Neural cell (in vitro differentiated cells): ENCODE measurements around the gene SHROOM2. TPM values are rescaled to one million over a fixed set of nuclear protein-coding genes. Genes with fewer than 3 reads are reported as not detected.

Experiments used
- H2AFZ ChIP-seq: fragments of 200-600, 300-800 bp; sonication (generic), shearing (Covaris generic); 2 replicates; pipeline ENCODE4 v1.6.0; 2014; ENCODE audit warnings: low read depth, mild to moderate bottlenecking, antibody characterized with exemption, low read length, moderate library complexity
- H3F3A ChIP-seq: fragments of 200-600 bp; shearing (Covaris generic); 2 replicates; pipeline ENCODE4 v1.6.1; 2016; ENCODE audit warnings: mild to moderate bottlenecking, moderate library complexity, mixed read lengths, antibody characterized with exemption, low read length; ENCODE audit not compliant: insufficient read depth, poor library complexity, severe bottlenecking
- H3K27ac ChIP-seq: fragments of 200-600, 300-800 bp; sonication (generic), shearing (Covaris generic); 2 replicates; pipeline ENCODE4 v1.5.1; 2014; ENCODE audit warnings: mild to moderate bottlenecking, low read length, moderate library complexity
- H3K27me3 ChIP-seq: fragments of 300-800, 200-600 bp; sonication (generic), shearing (Covaris generic); 2 replicates; pipeline ENCODE4 v1.6.0; 2014; ENCODE audit warnings: mild to moderate bottlenecking, low read depth, low read length, moderate library complexity; ENCODE audit not compliant: insufficient read depth
- H3K36me3 ChIP-seq: fragments of 300-800, 200-600 bp; sonication (generic), shearing (Covaris generic); 2 replicates; pipeline ENCODE4 v1.5.1; 2014; ENCODE audit warnings: mild to moderate bottlenecking, antibody characterized with exemption, low read length, moderate library complexity; ENCODE audit not compliant: insufficient read depth
- H3K4me2 ChIP-seq: fragments of 300-800, 200-600 bp; sonication (generic), shearing (Covaris generic); 2 replicates; pipeline ENCODE4 v1.6.0; 2014; ENCODE audit warnings: mild to moderate bottlenecking, low read length
- H3K4me3 ChIP-seq: fragments of 300-800, 200-600 bp; sonication (generic), shearing (Covaris generic); 2 replicates; pipeline ENCODE4 v1.5.1; 2014; ENCODE audit warnings: mild to moderate bottlenecking, low read length, moderate library complexity
- H3K79me2 ChIP-seq: fragments of 200-600 bp; shearing (Covaris generic); replicated peaks from 2 replicates; pipeline ENCODE4 v1.6.0; 2014; ENCODE audit warnings: mild to moderate bottlenecking, low read length, moderate library complexity; ENCODE audit not compliant: insufficient read depth
- H3K9ac ChIP-seq: fragments of 300-800, 200-600 bp; sonication (generic), shearing (Covaris generic); 2 replicates; pipeline ENCODE4 v1.6.1; 2016; ENCODE audit warnings: mild to moderate bottlenecking, low read length, mixed read lengths
- H3K9me2 ChIP-seq: fragments of 200-600 bp; shearing (Covaris generic); 2 replicates; pipeline ENCODE4 v1.6.1; 2016; ENCODE audit warnings: mild to moderate bottlenecking, low read length, mixed read lengths; ENCODE audit not compliant: insufficient read depth
- H3K9me3 ChIP-seq: fragments of 200-600, 300-800 bp; sonication (generic), shearing (Covaris generic); 2 replicates; pipeline ENCODE4 v1.6.1; 2016; ENCODE audit warnings: mild to moderate bottlenecking, mixed run types, low read length, moderate library complexity, mixed read lengths
- H4K20me1 ChIP-seq: fragments of 200-600 bp; shearing (Covaris generic); 2 replicates; pipeline ENCODE4 v1.6.1; 2016; ENCODE audit warnings: mild to moderate bottlenecking, mixed run types; ENCODE audit not compliant: insufficient read depth
- CTCF ChIP-seq: fragments of 450-650 bp; IDR thresholded peaks from 2 replicates; pipeline ENCODE4 v1.5.1; 2014; ENCODE audit warnings: antibody characterized with exemption, mild to moderate bottlenecking, moderate library complexity; ENCODE audit not compliant: poor library complexity, severe bottlenecking
- EP300 ChIP-seq: fragments of 450-650 bp; conservative IDR thresholded peaks from 2 replicates; pipeline ENCODE4 v1.6.1; 2014; ENCODE audit warnings: antibody characterized with exemption, mild to moderate bottlenecking, moderate library complexity; ENCODE audit not compliant: poor library complexity, severe bottlenecking
- EZH2 ChIP-seq: fragments of 200-600, 300-800 bp; shearing (Covaris generic), sonication (generic); IDR thresholded peaks from 2 replicates; pipeline ENCODE4 v1.6.1; 2014; ENCODE audit warnings: antibody characterized with exemption, low read length, borderline replicate concordance, mild to moderate bottlenecking; ENCODE audit not compliant: insufficient read depth, poor library complexity, severe bottlenecking
- MXI1 ChIP-seq: fragments of 450-650 bp; conservative IDR thresholded peaks from 2 replicates; pipeline ENCODE4 v1.6.1; 2014; ENCODE audit warnings: antibody characterized with exemption, mild to moderate bottlenecking; ENCODE audit not compliant: poor library complexity, severe bottlenecking
- POLR2AphosphoS5 ChIP-seq: IDR thresholded peaks from 2 replicates; pipeline ENCODE4 v1.6.1; 2012
- RAD21 ChIP-seq: fragments of 450-650 bp; conservative IDR thresholded peaks from 2 replicates; pipeline ENCODE4 v1.6.1; 2014; ENCODE audit warnings: antibody characterized with exemption, mild to moderate bottlenecking, moderate library complexity
- REST ChIP-seq: IDR thresholded peaks from 2 replicates; pipeline ENCODE4 v1.6.1; 2012; ENCODE audit warnings: borderline replicate concordance
- SMC3 ChIP-seq: fragments of 450-650 bp; conservative IDR thresholded peaks from 2 replicates; pipeline ENCODE4 v1.6.1; 2014; ENCODE audit warnings: antibody characterized with exemption, mild to moderate bottlenecking, moderate library complexity; ENCODE audit not compliant: poor library complexity
- TAF1 ChIP-seq: IDR thresholded peaks from 2 replicates; pipeline ENCODE4 v1.6.1; 2012; ENCODE audit warnings: low read depth
- polyA plus RNA-seq: library from polyadenylated mRNA; depleted of rRNA; stranded (reverse); fragments of >200 nt; gene quantifications from 2 replicates; pipeline ENCODE4 v1.2.3, GENCODE V29; 2014

Gene SHROOM2
- polyA plus RNA-seq, 1 donor from 2014 or later: 9.2 TPM

GRCh38 chrX:9980401-9980800, 194.2 kb downstream of the SHROOM2 start:
- no peak overlapping the region for H3K9ac ChIP-seq
- no peak for TF ChIP-seq REST
- no peak for TF ChIP-seq TAF1
- no peak for TF ChIP-seq CTCF
- no peak for TF ChIP-seq EZH2
- TF ChIP-seq SMC3: no peak
- TF ChIP-seq EP300: no peak
- TF ChIP-seq RAD21: no peak
- TF ChIP-seq MXI1: no peak
- TF ChIP-seq POLR2AphosphoS5: no peak
- H3K36me3 ChIP-seq: no peaks in the 10 kb centered on the region

GRCh38 chrX:9980927-9981326, 194.7 kb downstream of the SHROOM2 start:
- no peaks in the 10 kb centered on the region for H3K9me3 ChIP-seq
- H3K9me2 ChIP-seq: no peaks in the 10 kb centered on the region
- H3K4me3 ChIP-seq: no peak overlapping the region
- no peaks in the 10 kb centered on the region for H3K36me3 ChIP-seq
- no peaks in the 10 kb centered on the region for H4K20me1 ChIP-seq
- H3K79me2 ChIP-seq: no peaks in the 10 kb centered on the region
- no peak overlapping the region for H3K9ac ChIP-seq
- no peak for TF ChIP-seq SMC3
- no peak for TF ChIP-seq TAF1
- TF ChIP-seq EP300: no peak
- no peak for TF ChIP-seq POLR2AphosphoS5
- TF ChIP-seq MXI1: no peak
- no peak for TF ChIP-seq RAD21
- TF ChIP-seq EZH2: no peak
- no peak for TF ChIP-seq CTCF
- TF ChIP-seq REST: no peak
- H2AFZ ChIP-seq: no peak overlapping the region
- no peak overlapping the region for H3K27ac ChIP-seq
- no peaks in the 10 kb centered on the region for H3F3A ChIP-seq
- no peak overlapping the region for H3K4me2 ChIP-seq
- H3K27me3 ChIP-seq: no peaks in the 10 kb centered on the region

More at GRCh38 chrX:9980401-9980800, 194.2 kb downstream of the SHROOM2 start:
- Histone ChIP-seq H2AFZ (no peak overlapping the region), H3K9me2 (no peaks in the 10 kb centered on the region), H3K27me3 (no peaks in the 10 kb centered on the region), H3K79me2 (no peaks in the 10 kb centered on the region), H3K27ac (no peak overlapping the region), H3K4me2 (no peak overlapping the region), H4K20me1 (no peaks in the 10 kb centered on the region), H3K9me3 (no peaks in the 10 kb centered on the region), H3K4me3 (no peak overlapping the region), H3F3A (no peaks in the 10 kb centered on the region)
